Activated naive CD8-positive, alpha-beta T cell treated with anti-CD3 and anti-CD28 coated beads, Interleukin-2, amount 50 U/mL, for 24 hours (primary cell): Measurements from ENCODE around the gene ESYT2.
A peak's percentile ranks its signal among the peaks of the same experiment; 100 is the strongest.

Experiments used
- ATAC-seq: fragments of 150-1000 bp; cut with Tn5 transposase; one replicate; pipeline ENCODE4 v1.10.0; 2021
- DNase-seq: peaks from one replicate; pipeline ENCODE4 v3.0.0; 2021
- H3K27ac Mint-ChIP-seq: one replicate; pipeline ENCODE4 v1.8.0; 2021; ENCODE audit warnings: mild to moderate bottlenecking, mixed read lengths
- H3K27me3 Mint-ChIP-seq: one replicate; pipeline ENCODE4 v1.8.0; 2021; ENCODE audit warnings: mixed read lengths
- H3K36me3 Mint-ChIP-seq: one replicate; pipeline ENCODE4 v1.8.0; 2021; ENCODE audit warnings: low read depth, mixed read lengths
- H3K4me1 Mint-ChIP-seq: one replicate; pipeline ENCODE4 v1.8.0; 2021; ENCODE audit warnings: mixed read lengths
- H3K4me3 Mint-ChIP-seq: one replicate; pipeline ENCODE4 v1.8.0; 2021; ENCODE audit warnings: mild to moderate bottlenecking, moderate library complexity, mixed read lengths
- H3K9me3 Mint-ChIP-seq: one replicate; pipeline ENCODE4 v1.8.0; 2021; ENCODE audit warnings: mixed read lengths

ESYT2 gene

GRCh38 chr7:158809596-158809995 lies 19.7 kb downstream of the ESYT2 start:
- Mint-ChIP-seq H3K4me3 (peak overlapping the region; percentile 40), H3K4me1 (peaks cover 78% of the 10 kb centered on the region), H3K27ac (peak overlapping the region; percentile 97), H3K9me3 (no peaks in the 10 kb centered on the region), H3K36me3 (peaks cover 50% of the 10 kb centered on the region), H3K27me3 (no peaks in the 10 kb centered on the region)
- DNase-seq (no peak), ATAC-seq (no peak)

- Mint-ChIP-seq H3K27ac (no peak overlapping the region), H3K4me1 (peaks cover 74% of the 10 kb centered on the region), H3K36me3 (peaks cover 53% of the 10 kb centered on the region), H3K9me3 (no peaks in the 10 kb centered on the region), H3K4me3 (no peak overlapping the region), H3K27me3 (no peaks in the 10 kb centered on the region)
- DNase-seq (no peak), ATAC-seq (no peak)
Observed at GRCh38 chr7:158808126-158808525, 21.2 kb downstream of the ESYT2 start.

GRCh38 chr7:158805937-158806336 lies 23.4 kb downstream of the ESYT2 start:
- Mint-ChIP-seq H3K36me3 (peaks cover 52% of the 10 kb centered on the region), H3K9me3 (no peaks in the 10 kb centered on the region), H3K4me3 (no peak overlapping the region), H3K4me1 (peaks cover 72% of the 10 kb centered on the region), H3K27me3 (no peaks in the 10 kb centered on the region), H3K27ac (no peak overlapping the region)
- no peak for ATAC-seq
- DNase-seq: no peak

- Mint-ChIP-seq H3K4me3 (no peak overlapping the region), H3K27me3 (no peaks in the 10 kb centered on the region), H3K9me3 (no peaks in the 10 kb centered on the region), H3K27ac (no peak overlapping the region), H3K4me1 (peaks cover 70% of the 10 kb centered on the region), H3K36me3 (peaks cover 49% of the 10 kb centered on the region)
- ATAC-seq (no peak), DNase-seq (no peak)
Observed at GRCh38 chr7:158805414-158805813, 23.9 kb downstream of the ESYT2 start.

- no peak for ATAC-seq
- DNase-seq: no peak
- H3K4me1 Mint-ChIP-seq: peaks cover 65% of the 10 kb centered on the region
- no peak overlapping the region for H3K4me3 Mint-ChIP-seq
- H3K9me3 Mint-ChIP-seq: no peaks in the 10 kb centered on the region
- peak overlapping the region; percentile 74 for H3K27ac Mint-ChIP-seq
- H3K27me3 Mint-ChIP-seq: no peaks in the 10 kb centered on the region
- peaks cover 39% of the 10 kb centered on the region for H3K36me3 Mint-ChIP-seq
Observed at GRCh38 chr7:158804335-158804734, 25.0 kb downstream of the ESYT2 start.

- no peak for DNase-seq
- Mint-ChIP-seq H3K27ac (peak overlapping the region; percentile 56), H3K9me3 (no peaks in the 10 kb centered on the region), H3K4me1 (peaks cover 65% of the 10 kb centered on the region), H3K36me3 (peaks cover 37% of the 10 kb centered on the region), H3K27me3 (no peaks in the 10 kb centered on the region), H3K4me3 (no peak overlapping the region)
- no peak for ATAC-seq
Observed at GRCh38 chr7:158803367-158803969, 25.8 kb downstream of the ESYT2 start.

GRCh38 chr7:158802535-158803366 lies 26.6 kb downstream of the ESYT2 start:
- Mint-ChIP-seq H3K36me3 (peaks cover 30% of the 10 kb centered on the region), H3K27me3 (no peaks in the 10 kb centered on the region), H3K4me1 (peaks cover 60% of the 10 kb centered on the region), H3K9me3 (no peaks in the 10 kb centered on the region), H3K4me3 (no peak overlapping the region), H3K27ac (peak overlapping the region; percentile 65)
- no peak for DNase-seq
- no peak for ATAC-seq

GRCh38 chr7:158798741-158799140 lies 30.6 kb downstream of the ESYT2 start:
- no peak for DNase-seq
- Mint-ChIP-seq H3K27ac (no peak overlapping the region), H3K36me3 (peaks cover 22% of the 10 kb centered on the region), H3K9me3 (no peaks in the 10 kb centered on the region), H3K4me1 (peaks cover 41% of the 10 kb centered on the region), H3K4me3 (no peak overlapping the region), H3K27me3 (no peaks in the 10 kb centered on the region)
- ATAC-seq: no peak

GRCh38 chr7:158796667-158797066 lies 32.6 kb downstream of the ESYT2 start:
- ATAC-seq (no peak), DNase-seq (no peak)
- peak overlapping the region; percentile 15 for H3K27ac Mint-ChIP-seq
- H3K4me3 Mint-ChIP-seq: no peak overlapping the region
- H3K9me3 Mint-ChIP-seq: no peaks in the 10 kb centered on the region
- H3K27me3 Mint-ChIP-seq: no peaks in the 10 kb centered on the region
- peaks cover 32% of the 10 kb centered on the region for H3K36me3 Mint-ChIP-seq
- peaks cover 22% of the 10 kb centered on the region for H3K4me1 Mint-ChIP-seq

- no peak overlapping the region for H3K4me3 Mint-ChIP-seq
- peaks cover 12% of the 10 kb centered on the region for H3K4me1 Mint-ChIP-seq
- no peak overlapping the region for H3K27ac Mint-ChIP-seq
- no peak for DNase-seq
- ATAC-seq: no peak
- H3K36me3 Mint-ChIP-seq: peaks cover 37% of the 10 kb centered on the region
- no peaks in the 10 kb centered on the region for H3K9me3 Mint-ChIP-seq
- H3K27me3 Mint-ChIP-seq: no peaks in the 10 kb centered on the region
Observed at GRCh38 chr7:158795272-158795671, 34.0 kb downstream of the ESYT2 start.

GRCh38 chr7:158791107-158791506 lies 38.2 kb downstream of the ESYT2 start:
- Mint-ChIP-seq H3K27me3 (no peaks in the 10 kb centered on the region), H3K9me3 (no peaks in the 10 kb centered on the region), H3K27ac (no peak overlapping the region), H3K4me1 (peaks cover 2% of the 10 kb centered on the region), H3K36me3 (peaks cover 39% of the 10 kb centered on the region), H3K4me3 (no peak overlapping the region)
- DNase-seq: no peak
- no peak for ATAC-seq

- DNase-seq (no peak), ATAC-seq (no peak)
- H3K4me1 Mint-ChIP-seq: peaks cover 10% of the 10 kb centered on the region
- H3K4me3 Mint-ChIP-seq: no peak overlapping the region
- H3K27ac Mint-ChIP-seq: no peak overlapping the region
- H3K27me3 Mint-ChIP-seq: no peaks in the 10 kb centered on the region
- no peaks in the 10 kb centered on the region for H3K9me3 Mint-ChIP-seq
- peaks cover 30% of the 10 kb centered on the region for H3K36me3 Mint-ChIP-seq
Observed at GRCh38 chr7:158789842-158790241, 39.5 kb downstream of the ESYT2 start.

GRCh38 chr7:158786898-158787297 lies 42.4 kb downstream of the ESYT2 start:
- no peaks in the 10 kb centered on the region for H3K9me3 Mint-ChIP-seq
- H3K36me3 Mint-ChIP-seq: peaks cover 17% of the 10 kb centered on the region
- DNase-seq (no peak), ATAC-seq (no peak)
- no peak overlapping the region for H3K4me3 Mint-ChIP-seq
- no peaks in the 10 kb centered on the region for H3K27me3 Mint-ChIP-seq
- peak overlapping the region; percentile 30 for H3K27ac Mint-ChIP-seq
- H3K4me1 Mint-ChIP-seq: peaks cover 10% of the 10 kb centered on the region

- H3K9me3 Mint-ChIP-seq: no peaks in the 10 kb centered on the region
- H3K4me1 Mint-ChIP-seq: peaks cover 9% of the 10 kb centered on the region
- DNase-seq: no peak
- H3K4me3 Mint-ChIP-seq: no peak overlapping the region
- no peak for ATAC-seq
- H3K27ac Mint-ChIP-seq: no peak overlapping the region
- H3K36me3 Mint-ChIP-seq: peaks cover 9% of the 10 kb centered on the region
- no peaks in the 10 kb centered on the region for H3K27me3 Mint-ChIP-seq
Observed at GRCh38 chr7:158784270-158784669, 45.0 kb downstream of the ESYT2 start.

- peaks cover 9% of the 10 kb centered on the region for H3K4me1 Mint-ChIP-seq
- H3K27ac Mint-ChIP-seq: no peak overlapping the region
- H3K4me3 Mint-ChIP-seq: no peak overlapping the region
- H3K27me3 Mint-ChIP-seq: no peaks in the 10 kb centered on the region
- ATAC-seq (peak; percentile 45), DNase-seq (no peak)
- peaks cover 15% of the 10 kb centered on the region for H3K36me3 Mint-ChIP-seq
- H3K9me3 Mint-ChIP-seq: no peaks in the 10 kb centered on the region
Observed at GRCh38 chr7:158783595-158783994, 45.7 kb downstream of the ESYT2 start.
